ENCODE measurements around the gene PRICKLE2.
A peak's percentile ranks its signal among the peaks of the same experiment; 100 is the strongest.

PRICKLE2 gene

GRCh38 chr3:64160000-64160695, 65.1 kb downstream of the PRICKLE2 start:
- no peak overlapping the region for H3K9ac ChIP-seq (ENCODE audit: low read length)
- H3K4me3 ChIP-seq (ENCODE audit: low read length), result no peak overlapping the region
- H3K27me3 ChIP-seq (ENCODE audit: control insufficient read depth, insufficient read depth, low read length), result no peaks in the 10 kb centered on the region
- peaks cover 56% of the 10 kb centered on the region for H3K4me1 ChIP-seq (ENCODE audit: control insufficient read depth, low read depth, low read length)
- H3K9me3 ChIP-seq (ENCODE audit: control insufficient read depth, low read depth, low read length), result no peaks in the 10 kb centered on the region
- no peaks in the 10 kb centered on the region for H3K36me3 ChIP-seq (ENCODE audit: control insufficient read depth, low read depth, low read length)
- H3K27ac ChIP-seq (ENCODE audit: low read length), result no peak overlapping the region

GRCh38 chr3:64158334-64158733, 66.9 kb downstream of the PRICKLE2 start:
- Histone ChIP-seq H3K9ac (ENCODE audit: low read length) (no peak overlapping the region), H3K4me1 (ENCODE audit: control insufficient read depth, low read depth, low read length) (peaks cover 51% of the 10 kb centered on the region), H3K27ac (ENCODE audit: low read length) (no peak overlapping the region), H3K36me3 (ENCODE audit: control insufficient read depth, low read depth, low read length) (no peaks in the 10 kb centered on the region), H3K27me3 (ENCODE audit: control insufficient read depth, insufficient read depth, low read length) (no peaks in the 10 kb centered on the region), H3K4me3 (ENCODE audit: low read length) (no peak overlapping the region), H3K9me3 (ENCODE audit: control insufficient read depth, low read depth, low read length) (no peaks in the 10 kb centered on the region)

- Histone ChIP-seq H3K9me3 (ENCODE audit: control insufficient read depth, low read depth, low read length) (no peaks in the 10 kb centered on the region), H3K4me3 (ENCODE audit: low read length) (peak overlapping the region; percentile 7), H3K27ac (ENCODE audit: low read length) (peak overlapping the region; percentile 3), H3K4me1 (ENCODE audit: control insufficient read depth, low read depth, low read length) (peaks cover 42% of the 10 kb centered on the region), H3K36me3 (ENCODE audit: control insufficient read depth, low read depth, low read length) (no peaks in the 10 kb centered on the region), H3K27me3 (ENCODE audit: control insufficient read depth, insufficient read depth, low read length) (no peaks in the 10 kb centered on the region), H3K9ac (ENCODE audit: low read length) (no peak overlapping the region)
These were observed 67.9 kb downstream of the PRICKLE2 start for GRCh38 chr3:64157150-64158035.

- no peaks in the 10 kb centered on the region for H3K36me3 ChIP-seq (ENCODE audit: control insufficient read depth, low read depth, low read length)
- H3K4me1 ChIP-seq (ENCODE audit: control insufficient read depth, low read depth, low read length), result peaks cover 28% of the 10 kb centered on the region
- H3K27ac ChIP-seq (ENCODE audit: low read length), result no peak overlapping the region
- no peak overlapping the region for H3K9ac ChIP-seq (ENCODE audit: low read length)
- no peaks in the 10 kb centered on the region for H3K27me3 ChIP-seq (ENCODE audit: control insufficient read depth, insufficient read depth, low read length)
- no peak overlapping the region for H3K4me3 ChIP-seq (ENCODE audit: low read length)
- H3K9me3 ChIP-seq (ENCODE audit: control insufficient read depth, low read depth, low read length), result no peaks in the 10 kb centered on the region
These were observed 69.9 kb downstream of the PRICKLE2 start for GRCh38 chr3:64155328-64155727.

GRCh38 chr3:64152676-64153466, 72.4 kb downstream of the PRICKLE2 start:
- Histone ChIP-seq H3K9ac (ENCODE audit: low read length) (no peak overlapping the region), H3K27ac (ENCODE audit: low read length) (no peak overlapping the region), H3K9me3 (ENCODE audit: control insufficient read depth, low read depth, low read length) (no peaks in the 10 kb centered on the region), H3K4me3 (ENCODE audit: low read length) (no peak overlapping the region), H3K27me3 (ENCODE audit: control insufficient read depth, insufficient read depth, low read length) (no peaks in the 10 kb centered on the region), H3K36me3 (ENCODE audit: control insufficient read depth, low read depth, low read length) (no peaks in the 10 kb centered on the region), H3K4me1 (ENCODE audit: control insufficient read depth, low read depth, low read length) (peaks cover 22% of the 10 kb centered on the region)

GRCh38 chr3:64152086-64152485, 73.2 kb downstream of the PRICKLE2 start:
- H3K9me3 ChIP-seq (ENCODE audit: control insufficient read depth, low read depth, low read length), result no peaks in the 10 kb centered on the region
- H3K27ac ChIP-seq (ENCODE audit: low read length), result no peak overlapping the region
- peaks cover 15% of the 10 kb centered on the region for H3K4me1 ChIP-seq (ENCODE audit: control insufficient read depth, low read depth, low read length)
- H3K4me3 ChIP-seq (ENCODE audit: low read length), result no peak overlapping the region
- no peaks in the 10 kb centered on the region for H3K36me3 ChIP-seq (ENCODE audit: control insufficient read depth, low read depth, low read length)
- H3K27me3 ChIP-seq (ENCODE audit: control insufficient read depth, insufficient read depth, low read length), result no peaks in the 10 kb centered on the region
- no peak overlapping the region for H3K9ac ChIP-seq (ENCODE audit: low read length)

GRCh38 chr3:64151342-64151871, 73.9 kb downstream of the PRICKLE2 start:
- Histone ChIP-seq H3K9ac (ENCODE audit: low read length) (no peak overlapping the region), H3K36me3 (ENCODE audit: control insufficient read depth, low read depth, low read length) (no peaks in the 10 kb centered on the region)

GRCh38 chr3:64150623-64151207, 74.6 kb downstream of the PRICKLE2 start:
- Histone ChIP-seq H3K4me1 (ENCODE audit: control insufficient read depth, low read depth, low read length) (peaks cover 1% of the 10 kb centered on the region), H3K36me3 (ENCODE audit: control insufficient read depth, low read depth, low read length) (no peaks in the 10 kb centered on the region), H3K27ac (ENCODE audit: low read length) (no peak overlapping the region), H3K9ac (ENCODE audit: low read length) (no peak overlapping the region), H3K9me3 (ENCODE audit: control insufficient read depth, low read depth, low read length) (no peaks in the 10 kb centered on the region), H3K27me3 (ENCODE audit: control insufficient read depth, insufficient read depth, low read length) (no peaks in the 10 kb centered on the region), H3K4me3 (ENCODE audit: low read length) (no peak overlapping the region)

More at GRCh38 chr3:64151342-64151871, 73.9 kb downstream of the PRICKLE2 start:
- Histone ChIP-seq H3K27me3 (ENCODE audit: control insufficient read depth, insufficient read depth, low read length) (no peaks in the 10 kb centered on the region), H3K4me3 (ENCODE audit: low read length) (no peak overlapping the region), H3K9me3 (ENCODE audit: control insufficient read depth, low read depth, low read length) (no peaks in the 10 kb centered on the region), H3K27ac (ENCODE audit: low read length) (no peak overlapping the region), H3K4me1 (ENCODE audit: control insufficient read depth, low read depth, low read length) (peaks cover 8% of the 10 kb centered on the region)

- Histone ChIP-seq H3K9me3 (ENCODE audit: control insufficient read depth, low read depth, low read length) (no peaks in the 10 kb centered on the region), H3K27me3 (ENCODE audit: control insufficient read depth, insufficient read depth, low read length) (no peaks in the 10 kb centered on the region), H3K4me3 (ENCODE audit: low read length) (no peak overlapping the region), H3K9ac (ENCODE audit: low read length) (no peak overlapping the region), H3K27ac (ENCODE audit: low read length) (no peak overlapping the region), H3K4me1 (ENCODE audit: control insufficient read depth, low read depth, low read length) (no peaks in the 10 kb centered on the region), H3K36me3 (ENCODE audit: control insufficient read depth, low read depth, low read length) (no peaks in the 10 kb centered on the region)
These were observed 75.4 kb downstream of the PRICKLE2 start for GRCh38 chr3:64149886-64150285.

GRCh38 chr3:64148955-64149653, 76.2 kb downstream of the PRICKLE2 start:
- Histone ChIP-seq H3K4me1 (ENCODE audit: control insufficient read depth, low read depth, low read length) (no peaks in the 10 kb centered on the region), H3K36me3 (ENCODE audit: control insufficient read depth, low read depth, low read length) (no peaks in the 10 kb centered on the region), H3K9me3 (ENCODE audit: control insufficient read depth, low read depth, low read length) (no peaks in the 10 kb centered on the region)

More at GRCh38 chr3:64148955-64149653, 76.2 kb downstream of the PRICKLE2 start:
- Histone ChIP-seq H3K4me3 (ENCODE audit: low read length) (no peak overlapping the region), H3K9ac (ENCODE audit: low read length) (no peak overlapping the region), H3K27me3 (ENCODE audit: control insufficient read depth, insufficient read depth, low read length) (no peaks in the 10 kb centered on the region), H3K27ac (ENCODE audit: low read length) (no peak overlapping the region)
